Glutamatergic neuron (in vitro differentiated cells): ENCODE measurements around the gene CNOT1. TPM values are rescaled to one million over a fixed set of nuclear protein-coding genes. Genes with fewer than 3 reads are reported as not detected.

ENCODE experiments used
- DNase-seq: peaks from one replicate; pipeline ENCODE4 v3.0.0; 2022
- H3K27ac Mint-ChIP-seq: one replicate; pipeline ENCODE4 v1.8.0; 2020; ENCODE audit warnings: mild to moderate bottlenecking, mixed read lengths, inconsistent platforms; ENCODE audit not compliant: unreplicated experiment
- H3K27me3 Mint-ChIP-seq: one replicate; pipeline ENCODE4 v1.8.0; 2020; ENCODE audit warnings: mild to moderate bottlenecking, moderate library complexity, mixed read lengths, inconsistent platforms; ENCODE audit not compliant: unreplicated experiment
- H3K36me3 Mint-ChIP-seq: one replicate; pipeline ENCODE4 v1.8.0; 2020; ENCODE audit warnings: mild to moderate bottlenecking, mixed read lengths, inconsistent platforms; ENCODE audit not compliant: unreplicated experiment
- H3K4me1 Mint-ChIP-seq: one replicate; pipeline ENCODE4 v1.8.0; 2020; ENCODE audit warnings: mild to moderate bottlenecking, low read depth, mixed read lengths, inconsistent platforms; ENCODE audit not compliant: unreplicated experiment
- H3K4me3 Mint-ChIP-seq: one replicate; pipeline ENCODE4 v1.8.0; 2020; ENCODE audit warnings: mild to moderate bottlenecking, mixed read lengths, inconsistent platforms; ENCODE audit not compliant: unreplicated experiment
- H3K9me3 Mint-ChIP-seq: one replicate; pipeline ENCODE4 v1.8.0; 2020; ENCODE audit warnings: mild to moderate bottlenecking, moderate library complexity, mixed read lengths, inconsistent platforms; ENCODE audit not compliant: unreplicated experiment
- total RNA-seq: library from RNA; stranded (reverse); fragmentation: NEBNext Ultra II Directional; extraction: Animal tissue kit (Norgen Biotek cat#: 25700); gene quantifications from one replicate; pipeline ENCODE4 v1.2.1, GENCODE V29; 2021; ENCODE audit not compliant: unreplicated experiment
- TF ChIP-seq, protein P1 (sequence below): fragments of 200-600 bp; sonication (generic); IDR thresholded peaks from one replicate; pipeline ENCODE4 v1.5.0; 2021; ENCODE audit not compliant: partially characterized antibody, unreplicated experiment

The CNOT1 gene
- total RNA-seq, 1 donor from 2014 or later, result 165 TPM

DNA sequence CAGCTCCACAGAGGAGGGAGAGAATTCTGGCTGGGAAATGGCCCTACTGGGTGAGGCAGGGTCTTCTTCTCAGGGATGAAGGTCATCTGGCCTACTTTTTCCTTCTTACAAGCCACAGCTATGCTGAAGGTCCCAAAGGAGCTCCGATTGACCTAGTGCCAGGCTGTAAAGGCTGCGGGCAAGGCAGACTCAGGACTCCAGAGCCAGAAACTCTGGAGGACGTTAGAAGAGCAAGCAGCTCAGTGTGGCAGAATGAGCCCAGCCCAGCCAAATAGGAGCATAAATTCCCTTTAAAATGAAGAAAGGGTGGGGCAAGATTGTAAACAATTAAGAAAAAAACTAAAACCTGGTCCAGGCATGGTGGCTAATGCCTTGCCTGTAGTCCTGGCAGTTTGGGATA is 20.1 kb upstream of the CNOT1 start:
- no peak overlapping the region for H3K4me3 Mint-ChIP-seq
- H3K27me3 Mint-ChIP-seq, result no peaks in the 10 kb centered on the region
- TF ChIP-seq, protein P1, sequence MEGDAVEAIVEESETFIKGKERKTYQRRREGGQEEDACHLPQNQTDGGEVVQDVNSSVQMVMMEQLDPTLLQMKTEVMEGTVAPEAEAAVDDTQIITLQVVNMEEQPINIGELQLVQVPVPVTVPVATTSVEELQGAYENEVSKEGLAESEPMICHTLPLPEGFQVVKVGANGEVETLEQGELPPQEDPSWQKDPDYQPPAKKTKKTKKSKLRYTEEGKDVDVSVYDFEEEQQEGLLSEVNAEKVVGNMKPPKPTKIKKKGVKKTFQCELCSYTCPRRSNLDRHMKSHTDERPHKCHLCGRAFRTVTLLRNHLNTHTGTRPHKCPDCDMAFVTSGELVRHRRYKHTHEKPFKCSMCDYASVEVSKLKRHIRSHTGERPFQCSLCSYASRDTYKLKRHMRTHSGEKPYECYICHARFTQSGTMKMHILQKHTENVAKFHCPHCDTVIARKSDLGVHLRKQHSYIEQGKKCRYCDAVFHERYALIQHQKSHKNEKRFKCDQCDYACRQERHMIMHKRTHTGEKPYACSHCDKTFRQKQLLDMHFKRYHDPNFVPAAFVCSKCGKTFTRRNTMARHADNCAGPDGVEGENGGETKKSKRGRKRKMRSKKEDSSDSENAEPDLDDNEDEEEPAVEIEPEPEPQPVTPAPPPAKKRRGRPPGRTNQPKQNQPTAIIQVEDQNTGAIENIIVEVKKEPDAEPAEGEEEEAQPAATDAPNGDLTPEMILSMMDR, result no peak
- H3K4me1 Mint-ChIP-seq, result peaks cover 14% of the 10 kb centered on the region
- no peaks in the 10 kb centered on the region for H3K36me3 Mint-ChIP-seq
- peaks cover 5% of the 10 kb centered on the region for H3K9me3 Mint-ChIP-seq
- DNase-seq, result no peak
- no peak overlapping the region for H3K27ac Mint-ChIP-seq

DNA sequence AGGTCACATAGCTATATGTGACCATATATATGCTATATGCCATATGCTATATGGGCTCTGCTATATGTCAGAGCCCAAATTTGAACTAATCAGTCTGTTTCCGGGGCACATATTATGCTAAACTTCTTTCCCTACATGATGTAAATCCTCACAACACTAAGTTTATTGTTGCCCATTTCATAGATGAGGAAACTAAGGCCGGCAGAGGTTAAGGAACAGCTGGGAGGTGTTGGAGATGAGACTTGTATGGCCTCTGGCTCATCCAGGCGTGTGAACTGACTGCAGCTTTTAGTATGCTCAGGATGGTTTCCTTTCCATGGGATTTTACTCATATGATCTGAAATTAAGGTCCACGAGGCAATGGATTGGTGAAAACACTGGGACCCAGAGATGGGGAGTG is 17.5 kb upstream of the CNOT1 start:
- no peak overlapping the region for H3K4me3 Mint-ChIP-seq
- H3K4me1 Mint-ChIP-seq, result peaks cover 3% of the 10 kb centered on the region
- H3K9me3 Mint-ChIP-seq, result peaks cover 2% of the 10 kb centered on the region
- H3K27ac Mint-ChIP-seq, result no peak overlapping the region
- no peaks in the 10 kb centered on the region for H3K36me3 Mint-ChIP-seq
- no peaks in the 10 kb centered on the region for H3K27me3 Mint-ChIP-seq
- DNase-seq, result no peak
- TF ChIP-seq, protein P1, result no peak

DNA sequence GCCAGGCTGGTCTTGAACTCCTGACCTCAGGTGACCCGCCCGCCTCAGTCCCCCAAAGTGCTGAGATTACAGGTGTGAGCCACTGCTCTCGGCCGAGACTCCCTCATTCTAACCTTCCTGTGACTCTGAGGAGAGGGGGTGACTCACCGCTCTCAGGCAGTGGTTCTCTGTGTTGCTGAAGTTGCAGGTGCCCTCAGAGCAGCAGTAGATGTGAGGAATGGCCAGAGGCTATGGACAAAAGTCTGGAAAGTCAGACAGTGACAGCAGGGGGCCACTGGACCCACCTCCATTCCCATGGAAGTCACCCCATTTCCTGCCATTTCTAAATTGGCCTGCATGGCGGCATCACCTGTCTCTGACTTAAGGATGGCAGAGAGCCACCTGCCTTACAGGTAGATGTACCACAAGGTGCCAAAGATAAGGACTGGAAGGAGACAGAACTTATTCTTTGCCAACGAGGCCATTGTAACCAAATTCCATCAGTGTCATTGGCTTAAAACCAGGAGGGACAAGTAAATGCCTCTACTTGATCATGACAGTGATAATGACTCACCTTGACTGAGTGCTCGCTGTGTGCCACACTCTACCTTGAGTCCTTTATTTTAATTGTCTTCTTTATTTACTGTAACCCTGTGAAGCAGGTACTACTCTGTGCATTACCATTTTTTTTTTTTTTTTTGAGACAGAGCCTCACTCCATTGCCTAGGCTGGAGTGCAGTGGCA is 15.3 kb upstream of the CNOT1 start:
- H3K4me3 Mint-ChIP-seq, result no peak overlapping the region

DNA sequence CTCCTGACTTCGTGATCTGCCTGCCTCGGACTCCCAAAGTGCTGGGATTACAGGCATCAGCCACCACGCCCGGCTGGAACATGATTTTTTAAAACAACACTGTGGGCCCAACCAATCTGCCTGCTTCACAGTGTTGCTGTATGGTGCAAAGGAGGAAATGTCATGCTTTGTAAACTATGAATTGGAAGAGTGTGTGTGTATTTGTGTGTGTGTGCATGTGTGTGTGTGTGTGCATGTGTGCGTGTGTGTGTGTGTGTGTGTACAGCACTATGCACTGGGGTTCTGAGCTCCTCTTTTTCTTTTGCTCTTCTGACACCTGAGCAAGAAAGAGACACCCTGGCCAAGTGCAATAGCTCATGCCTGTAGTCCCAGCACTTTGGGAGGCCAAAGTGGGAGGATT is 14.5 kb upstream of the CNOT1 start:
- H3K36me3 Mint-ChIP-seq, result no peaks in the 10 kb centered on the region
- TF ChIP-seq, protein P1, result no peak
- no peak overlapping the region for H3K27ac Mint-ChIP-seq
- H3K27me3 Mint-ChIP-seq, result peaks cover 2% of the 10 kb centered on the region
- no peaks in the 10 kb centered on the region for H3K4me1 Mint-ChIP-seq
- H3K4me3 Mint-ChIP-seq, result no peak overlapping the region
- H3K9me3 Mint-ChIP-seq, result peaks cover 6% of the 10 kb centered on the region
- no peak for DNase-seq

More for the DNA sequence above, 15.3 kb upstream of the CNOT1 start:
- Mint-ChIP-seq H3K4me1 (peaks cover 3% of the 10 kb centered on the region), H3K27me3 (peaks cover under 1% of the 10 kb centered on the region), H3K9me3 (peaks cover 6% of the 10 kb centered on the region), H3K27ac (no peak overlapping the region), H3K36me3 (no peaks in the 10 kb centered on the region)
- DNase-seq, result no peak
- TF ChIP-seq, protein P1, result no peak

DNA sequence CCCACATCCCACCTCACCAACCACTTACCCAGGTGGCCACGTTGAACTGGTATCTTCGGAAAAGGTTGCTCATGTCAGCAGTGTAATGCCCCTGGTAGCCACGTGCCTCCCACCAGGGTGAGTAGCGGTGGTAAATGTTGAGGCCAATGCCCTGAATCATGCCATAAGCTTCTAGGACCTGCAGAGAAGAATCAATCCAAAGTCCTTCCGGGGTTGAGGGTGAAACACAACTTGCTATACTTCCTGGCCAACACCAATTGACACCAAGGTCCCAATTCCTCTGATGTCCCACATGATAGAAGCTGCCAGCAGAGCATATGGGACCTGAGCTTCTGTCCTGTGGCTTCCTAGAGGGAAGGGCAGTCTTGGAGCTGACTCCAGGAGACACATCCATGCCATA is 11.3 kb upstream of the CNOT1 start:
- TF ChIP-seq, protein P1, result no peak
- Mint-ChIP-seq H3K36me3 (no peaks in the 10 kb centered on the region), H3K4me1 (peaks cover 1% of the 10 kb centered on the region), H3K9me3 (peaks cover 4% of the 10 kb centered on the region), H3K27ac (no peak overlapping the region), H3K4me3 (no peak overlapping the region), H3K27me3 (peaks cover 2% of the 10 kb centered on the region)
- no peak for DNase-seq
